Naive B cell (primary cell): ENCODE data around the gene GATAD2A. TPM values are rescaled to one million over a fixed set of nuclear protein-coding genes. Genes with fewer than 3 reads are reported as not detected.

Experiments
- ATAC-seq, 2 donors: fragments of 150-1000 bp; cut with Tn5 transposase; 2 replicates each; pipeline ENCODE4 v1.10.0; 2021; ENCODE audit warnings: low read depth in 2 of 2, mild to moderate bottlenecking in 2 of 2, moderate library complexity in 2 of 2
- DNase-seq: peaks from one replicate; pipeline ENCODE4 v3.0.0; 2022
- H3K27ac Mint-ChIP-seq, 6 donors: one replicate each; pipeline ENCODE4 v1.8.0; 2020 to 2022; ENCODE audit warnings: mild to moderate bottlenecking in 6 of 6, mixed read lengths in 6 of 6, moderate library complexity in 5 of 6, inconsistent platforms in 2 of 6
- H3K27me3 Mint-ChIP-seq, 3 donors: one replicate each; pipeline ENCODE4 v1.8.0; 2021 to 2022; ENCODE audit warnings: mixed read lengths in 3 of 3, mild to moderate bottlenecking in 1 of 3
- H3K36me3 Mint-ChIP-seq, 2 donors: one replicate each; pipeline ENCODE4 v1.8.0; 2020 to 2022; ENCODE audit warnings: mixed read lengths in 2 of 2, inconsistent platforms in 1 of 2, mild to moderate bottlenecking in 1 of 2
- H3K4me1 Mint-ChIP-seq, 3 donors: one replicate each; pipeline ENCODE4 v1.8.0; 2020 to 2022; ENCODE audit warnings: mixed read lengths in 3 of 3, inconsistent platforms in 1 of 3, mild to moderate bottlenecking in 1 of 3, moderate library complexity in 1 of 3
- H3K4me3 Mint-ChIP-seq, 8 donors: one replicate each; pipeline ENCODE4 v1.8.0; 2020 to 2022; ENCODE audit warnings: mild to moderate bottlenecking in 8 of 8, mixed read lengths in 8 of 8, moderate library complexity in 8 of 8, inconsistent platforms in 2 of 8
- H3K9me3 Mint-ChIP-seq, 7 donors: one replicate each; pipeline ENCODE4 v1.8.0; 2020 to 2022; ENCODE audit warnings: mixed read lengths in 7 of 7, mild to moderate bottlenecking in 5 of 7, inconsistent platforms in 2 of 7, moderate library complexity in 1 of 7
- polyA plus RNA-seq, 6 donors: library from polyadenylated mRNA; unstranded; fragments of 300-500 nt; fragmentation: Illumina TruSeq; gene quantifications; one replicate each; pipeline ENCODE4 v1.2.3, GENCODE V29; 2021; ENCODE audit warnings: low read depth in 6 of 6

The GATAD2A gene
- polyA plus RNA-seq, 6 donors from 2014 or later: 2.2 to 19.2 (median 10.6) TPM

DNA sequence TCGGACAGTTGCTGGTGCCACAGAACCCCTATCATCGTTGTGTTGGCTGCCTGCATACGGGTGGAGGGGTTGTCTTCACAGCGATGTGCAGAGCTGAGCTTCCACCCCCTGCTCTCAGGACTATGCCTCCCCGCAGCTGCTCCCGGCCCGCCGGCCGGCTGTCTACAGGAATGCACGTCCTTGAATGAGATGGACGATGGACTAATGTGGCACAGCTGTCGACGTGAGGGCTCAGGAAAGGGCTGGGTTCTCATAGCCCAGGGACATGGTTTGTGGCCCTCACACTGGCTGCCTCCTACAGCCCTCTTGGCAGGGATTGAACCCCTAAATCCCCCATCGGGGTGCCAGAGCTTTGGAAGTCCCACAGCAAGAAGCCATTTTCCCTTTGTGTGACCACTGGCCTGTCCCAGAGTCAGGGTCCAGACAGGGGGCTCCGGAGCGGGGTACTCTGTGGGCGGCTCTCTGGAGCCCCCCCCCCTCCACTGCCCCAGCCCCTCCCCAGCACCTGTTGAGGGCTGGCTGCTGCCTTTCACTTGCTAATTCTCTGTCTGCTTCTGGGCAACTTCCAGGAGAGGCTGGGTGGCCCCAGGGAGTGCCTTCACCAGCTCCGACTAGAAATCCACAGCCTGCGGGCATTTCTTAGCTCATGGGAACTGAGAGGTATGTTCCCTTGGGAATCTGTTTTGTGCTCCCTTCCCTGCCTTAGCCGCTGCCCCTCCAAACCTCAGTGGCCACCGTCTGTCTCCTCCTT lies 69.7 kb downstream of the GATAD2A start:
- H3K4me3 Mint-ChIP-seq: peak overlapping the region in 1 of 8 donors; percentile 64

DNA sequence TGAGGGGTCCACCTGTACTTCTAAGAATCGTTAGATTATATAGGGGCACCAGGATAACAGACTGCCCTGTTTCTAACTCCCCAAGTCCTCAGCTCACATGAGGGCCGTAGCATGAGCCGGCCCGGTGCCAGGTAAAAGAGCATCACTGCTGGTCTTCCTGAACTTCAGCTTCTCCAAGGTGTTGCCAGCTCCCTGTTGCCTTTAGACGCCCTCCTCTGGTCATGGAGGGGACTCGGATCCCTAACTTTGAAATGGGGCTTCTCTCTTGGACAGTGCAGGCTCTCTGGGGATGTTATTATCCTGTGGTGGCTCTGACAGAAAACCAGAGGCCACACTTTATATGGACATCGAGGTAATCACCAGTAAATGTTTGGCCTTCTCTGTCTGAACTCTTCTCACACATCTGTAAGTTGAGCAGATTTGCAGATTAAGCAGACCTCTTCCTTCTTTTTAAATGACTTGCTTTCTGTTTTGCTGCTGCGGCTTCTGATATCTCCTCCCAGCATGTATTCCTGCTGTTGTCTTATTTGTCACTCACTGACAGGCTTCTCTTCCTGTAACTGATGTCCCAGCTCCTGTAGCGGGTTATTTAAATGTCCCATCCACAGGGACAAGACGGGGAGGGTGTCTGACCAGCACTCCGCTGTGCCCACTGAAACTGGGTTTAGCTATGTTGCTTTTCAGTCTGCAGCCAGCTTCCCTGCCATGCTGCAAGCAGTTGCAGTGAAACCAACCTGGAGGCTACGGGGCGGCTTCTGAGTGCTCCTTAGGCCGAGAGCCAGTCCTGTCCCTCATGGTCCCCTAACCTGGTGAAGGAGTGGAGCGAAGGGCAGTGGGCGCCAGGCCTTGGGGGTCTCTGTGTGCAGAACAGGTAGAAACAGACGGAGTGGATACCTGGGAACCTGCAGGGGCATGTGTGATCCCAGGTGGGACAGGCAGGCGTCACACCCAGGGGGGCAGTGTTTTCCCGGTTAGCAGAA lies 70.7 kb downstream of the GATAD2A start:
- peak overlapping the region in 1 of 8 donors; percentile 64 for H3K4me3 Mint-ChIP-seq
- peaks cover 45 to 55% (median 54%) of the 10 kb centered on the region in 3 donors for H3K4me1 Mint-ChIP-seq
- no peaks in the 10 kb centered on the region for H3K9me3 Mint-ChIP-seq
- ATAC-seq: no peak
- no peaks in the 10 kb centered on the region for H3K27me3 Mint-ChIP-seq
- DNase-seq: no peak
- H3K27ac Mint-ChIP-seq: peak overlapping the region in 5 of 6 donors; percentile 53 to 95 (median 82)
- no peaks in the 10 kb centered on the region for H3K36me3 Mint-ChIP-seq

More for the DNA sequence above, 69.7 kb downstream of the GATAD2A start:
- H3K9me3 Mint-ChIP-seq: peaks cover 0 to 3% (median 0%) of the 10 kb centered on the region in 7 donors
- ATAC-seq: no peak
- no peaks in the 10 kb centered on the region for H3K36me3 Mint-ChIP-seq
- H3K4me1 Mint-ChIP-seq: peaks cover 52 to 63% (median 62%) of the 10 kb centered on the region in 3 donors
- H3K27ac Mint-ChIP-seq: peak overlapping the region in 4 of 6 donors; percentile 34 to 82 (median 60)
- no peaks in the 10 kb centered on the region for H3K27me3 Mint-ChIP-seq
- DNase-seq: no peak

DNA sequence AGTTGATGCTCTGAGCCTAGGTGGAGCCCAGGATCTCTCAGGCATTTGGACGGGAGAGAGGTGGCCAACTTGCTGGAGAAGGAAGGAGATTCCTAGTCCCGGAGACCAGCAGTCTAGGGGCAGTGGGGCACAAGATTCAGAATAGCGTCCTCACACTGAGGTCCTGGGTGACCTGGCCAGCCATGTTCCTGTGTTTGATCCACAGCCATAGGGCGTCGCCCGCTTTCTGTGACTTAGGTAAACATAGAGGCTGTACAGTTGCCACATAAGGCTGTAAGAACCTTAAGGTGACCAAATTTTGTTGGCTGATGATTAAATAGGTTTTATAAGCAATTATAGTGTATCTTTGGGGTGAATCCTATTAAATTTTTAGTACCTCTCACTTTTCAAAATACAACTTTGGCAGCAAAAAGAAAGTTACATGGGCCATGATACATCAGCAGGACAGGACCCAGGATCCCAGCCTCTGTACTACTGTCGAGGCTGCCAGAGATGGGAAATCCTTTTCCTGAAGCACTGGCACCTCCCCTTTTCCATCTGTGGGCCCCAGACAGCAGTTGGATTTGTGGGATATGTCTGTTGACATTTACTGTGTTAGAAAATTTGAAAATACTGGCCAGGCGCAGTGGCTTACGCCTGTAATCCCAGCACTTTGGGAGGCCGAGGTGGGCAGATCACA lies 72.4 kb downstream of the GATAD2A start:
- Mint-ChIP-seq H3K9me3 (no peaks in the 10 kb centered on the region), H3K4me1 (peaks cover 30 to 43% (median 38%) of the 10 kb centered on the region in 3 donors), H3K4me3 (peak overlapping the region in 1 of 8 donors; percentile 25), H3K27me3 (no peaks in the 10 kb centered on the region), H3K27ac (peak overlapping the region in 4 of 6 donors; percentile 47 to 82 (median 68)), H3K36me3 (no peaks in the 10 kb centered on the region)
- DNase-seq (no peak), ATAC-seq (no peak)

DNA sequence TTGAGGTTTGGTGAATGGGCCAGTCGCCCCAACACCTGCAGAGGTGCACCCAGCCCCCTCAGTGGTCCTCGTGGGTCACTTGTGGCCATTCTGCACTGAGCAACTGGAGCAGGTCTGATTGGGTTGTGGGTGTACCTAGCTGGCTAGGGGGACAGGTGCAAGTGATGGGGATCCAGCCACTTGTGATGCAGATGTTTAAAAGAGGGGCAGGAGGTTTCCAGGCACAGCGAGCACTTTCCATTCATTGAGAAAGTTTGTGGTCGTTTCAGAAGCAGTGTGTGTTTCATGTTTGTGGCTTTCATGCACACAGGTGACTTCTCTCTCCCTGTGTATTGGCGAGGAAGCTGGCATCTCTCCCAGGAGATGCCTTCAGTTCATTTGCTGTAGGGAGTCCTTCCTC lies 75.2 kb downstream of the GATAD2A start:
- no peak for ATAC-seq
- Mint-ChIP-seq H3K4me1 (peaks cover 26 to 58% (median 43%) of the 10 kb centered on the region in 3 donors), H3K9me3 (no peaks in the 10 kb centered on the region), H3K27ac (peak overlapping the region in 2 of 6 donors; percentile 6 to 77), H3K4me3 (no peak overlapping the region), H3K27me3 (no peaks in the 10 kb centered on the region), H3K36me3 (no peaks in the 10 kb centered on the region)
- no peak for DNase-seq

DNA sequence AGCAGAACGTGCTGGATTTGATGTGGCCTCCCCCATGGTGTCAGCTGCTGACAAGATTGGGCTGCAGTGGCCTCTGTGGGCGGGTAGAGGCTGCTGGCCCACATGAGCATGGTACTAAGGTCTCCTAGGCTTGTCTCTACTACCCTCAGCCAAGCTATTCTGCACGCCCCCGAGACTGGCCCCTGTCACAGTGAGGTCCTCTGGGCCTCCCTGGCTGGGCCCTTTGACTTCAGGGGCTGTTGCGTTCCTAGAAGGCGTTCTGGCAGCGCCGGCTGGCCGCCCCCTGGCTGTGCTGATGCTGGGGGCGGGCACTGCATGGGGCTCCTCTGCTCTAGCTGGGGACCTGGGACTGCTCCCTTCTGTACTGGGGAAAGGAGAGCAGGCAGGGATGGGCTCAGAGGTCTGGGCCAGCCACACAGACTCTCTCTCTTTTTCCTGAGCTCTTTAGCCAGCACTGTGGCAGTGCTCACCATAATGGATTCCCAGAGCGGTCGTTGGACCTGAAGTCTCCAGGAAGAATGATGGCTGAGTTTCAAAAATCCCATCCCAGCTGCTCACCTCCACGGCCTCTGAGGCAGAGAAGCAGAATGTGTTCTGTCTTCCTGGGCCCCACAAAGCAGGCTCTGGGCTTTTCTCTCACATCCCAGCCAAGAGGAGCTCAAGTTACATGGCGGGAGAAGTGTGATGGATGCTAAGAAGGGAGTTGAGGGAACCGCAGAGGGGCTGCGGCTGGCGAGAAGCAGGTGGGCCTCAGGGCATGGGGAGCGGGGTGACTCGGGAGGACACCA lies 77.5 kb downstream of the GATAD2A start:
- Mint-ChIP-seq H3K9me3 (no peaks in the 10 kb centered on the region), H3K4me1 (peaks cover 18 to 52% (median 34%) of the 10 kb centered on the region in 3 donors), H3K4me3 (peak overlapping the region in 1 of 8 donors; percentile 62), H3K36me3 (no peaks in the 10 kb centered on the region), H3K27me3 (no peaks in the 10 kb centered on the region), H3K27ac (peak overlapping the region in 5 of 6 donors; percentile 36 to 91 (median 82))
- DNase-seq: no peak
- ATAC-seq: no peak

DNA sequence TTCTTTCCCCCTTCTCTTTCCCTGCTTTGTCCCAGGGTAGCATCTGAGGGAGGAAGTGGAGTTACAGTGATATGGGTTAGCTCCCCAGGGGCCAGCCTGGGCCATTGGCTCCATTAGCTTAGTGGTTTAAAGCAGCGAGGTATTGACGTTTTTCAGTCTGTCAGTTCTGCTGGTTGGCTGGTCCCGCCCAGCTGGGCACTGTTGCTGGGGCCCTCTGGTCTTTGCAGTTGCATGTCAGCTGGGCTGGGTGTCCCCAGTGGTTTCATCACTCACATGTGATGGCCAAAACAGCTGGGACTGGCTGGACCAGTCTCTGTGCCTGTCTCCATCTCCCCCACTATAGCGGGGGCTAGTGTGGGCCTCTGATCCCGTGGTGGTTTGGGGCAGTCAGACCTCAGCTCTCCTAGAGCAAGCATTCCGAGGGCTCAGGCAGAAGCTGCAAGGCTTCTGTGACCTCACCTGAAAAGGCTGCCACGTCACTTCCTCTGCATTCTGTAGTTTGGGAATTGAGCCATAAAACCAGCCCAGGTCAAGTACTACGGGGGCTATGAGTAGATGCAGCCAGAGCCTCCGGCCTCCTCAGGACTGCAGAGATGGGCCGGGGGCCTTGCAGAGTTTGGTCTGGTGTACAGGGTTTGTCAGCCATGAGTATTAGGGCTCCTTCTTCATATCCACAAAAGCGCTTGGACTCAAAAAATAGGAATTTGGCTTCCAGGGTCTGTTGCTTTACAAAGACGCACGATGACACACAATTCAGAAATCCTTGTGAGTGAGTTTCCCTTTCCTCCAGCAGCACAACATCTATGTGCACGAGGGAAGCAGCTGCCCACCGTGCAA lies 79.9 kb downstream of the GATAD2A start:
- no peaks in the 10 kb centered on the region for H3K9me3 Mint-ChIP-seq
- peak overlapping the region; percentile 42 to 89 (median 64) for H3K27ac Mint-ChIP-seq
- H3K36me3 Mint-ChIP-seq: no peaks in the 10 kb centered on the region
- no peaks in the 10 kb centered on the region for H3K27me3 Mint-ChIP-seq
- peaks cover 22 to 62% (median 56%) of the 10 kb centered on the region in 3 donors for H3K4me1 Mint-ChIP-seq
- ATAC-seq (peak; percentile 14 to 34), DNase-seq (no peak)
- peak overlapping the region in 3 of 8 donors; percentile 18 to 61 (median 29) for H3K4me3 Mint-ChIP-seq

DNA sequence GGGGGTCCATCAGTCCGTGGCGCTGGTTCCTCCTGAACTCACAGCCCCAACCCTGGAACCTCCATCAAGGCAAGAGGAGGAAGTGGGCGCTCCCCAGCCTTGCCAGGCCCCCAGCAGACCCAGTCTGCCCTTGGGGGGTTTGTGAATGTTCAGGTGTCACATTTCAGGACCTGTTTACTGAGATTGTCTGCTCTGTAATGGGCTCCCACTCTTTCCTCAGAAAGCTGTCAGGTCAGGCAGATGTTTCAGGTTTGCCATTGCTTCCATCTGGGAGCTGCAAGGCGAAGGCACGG lies 80.5 kb downstream of the GATAD2A start:
- Mint-ChIP-seq H3K27me3 (no peaks in the 10 kb centered on the region), H3K4me3 (no peak overlapping the region), H3K36me3 (no peaks in the 10 kb centered on the region), H3K9me3 (no peaks in the 10 kb centered on the region), H3K27ac (peak overlapping the region in 1 of 6 donors; percentile 70), H3K4me1 (peaks cover 24 to 68% (median 56%) of the 10 kb centered on the region in 3 donors)
- ATAC-seq (no peak), DNase-seq (no peak)

DNA sequence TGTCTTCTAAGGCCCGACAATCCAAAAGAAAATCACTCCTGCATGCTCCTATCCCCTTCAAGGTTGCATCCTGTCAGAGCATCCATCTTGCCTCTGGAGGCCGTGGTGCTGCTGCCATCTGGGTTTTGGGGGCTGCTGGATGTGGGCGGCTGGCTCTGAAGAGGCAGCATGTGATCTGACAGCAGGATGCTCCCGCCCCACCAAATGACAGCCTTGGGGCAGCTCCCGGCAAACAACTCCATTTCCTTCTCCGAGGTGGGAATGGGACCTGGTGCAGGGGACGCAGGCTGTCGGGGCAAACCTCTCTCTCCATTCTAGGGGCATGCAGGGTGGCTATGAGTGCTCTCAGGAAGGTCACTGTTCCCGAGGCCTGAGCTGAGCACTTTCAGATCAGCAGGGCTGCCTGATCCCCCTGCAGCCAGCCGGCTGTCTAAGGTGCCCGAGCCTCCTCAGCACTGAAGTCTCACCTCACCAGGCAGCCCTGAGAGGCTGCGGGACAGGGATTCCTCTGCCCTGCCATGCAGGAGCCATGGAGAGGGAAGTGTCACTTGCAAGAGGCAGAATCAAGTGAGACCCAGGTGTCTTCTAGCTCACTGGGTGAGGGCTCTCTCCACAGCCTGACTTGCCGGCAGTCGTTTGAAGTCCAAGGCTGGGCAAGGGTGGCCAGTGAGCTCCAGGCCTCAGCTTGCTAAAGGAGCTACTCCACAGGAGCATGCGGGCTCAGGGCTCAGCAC lies 81.0 kb downstream of the GATAD2A start:
- Mint-ChIP-seq H3K9me3 (no peaks in the 10 kb centered on the region), H3K4me3 (no peak overlapping the region), H3K27ac (peak overlapping the region in 4 of 6 donors; percentile 51 to 91 (median 70)), H3K36me3 (no peaks in the 10 kb centered on the region), H3K4me1 (peaks cover 24 to 73% (median 56%) of the 10 kb centered on the region in 3 donors), H3K27me3 (no peaks in the 10 kb centered on the region)
- ATAC-seq: no peak
- no peak for DNase-seq

DNA sequence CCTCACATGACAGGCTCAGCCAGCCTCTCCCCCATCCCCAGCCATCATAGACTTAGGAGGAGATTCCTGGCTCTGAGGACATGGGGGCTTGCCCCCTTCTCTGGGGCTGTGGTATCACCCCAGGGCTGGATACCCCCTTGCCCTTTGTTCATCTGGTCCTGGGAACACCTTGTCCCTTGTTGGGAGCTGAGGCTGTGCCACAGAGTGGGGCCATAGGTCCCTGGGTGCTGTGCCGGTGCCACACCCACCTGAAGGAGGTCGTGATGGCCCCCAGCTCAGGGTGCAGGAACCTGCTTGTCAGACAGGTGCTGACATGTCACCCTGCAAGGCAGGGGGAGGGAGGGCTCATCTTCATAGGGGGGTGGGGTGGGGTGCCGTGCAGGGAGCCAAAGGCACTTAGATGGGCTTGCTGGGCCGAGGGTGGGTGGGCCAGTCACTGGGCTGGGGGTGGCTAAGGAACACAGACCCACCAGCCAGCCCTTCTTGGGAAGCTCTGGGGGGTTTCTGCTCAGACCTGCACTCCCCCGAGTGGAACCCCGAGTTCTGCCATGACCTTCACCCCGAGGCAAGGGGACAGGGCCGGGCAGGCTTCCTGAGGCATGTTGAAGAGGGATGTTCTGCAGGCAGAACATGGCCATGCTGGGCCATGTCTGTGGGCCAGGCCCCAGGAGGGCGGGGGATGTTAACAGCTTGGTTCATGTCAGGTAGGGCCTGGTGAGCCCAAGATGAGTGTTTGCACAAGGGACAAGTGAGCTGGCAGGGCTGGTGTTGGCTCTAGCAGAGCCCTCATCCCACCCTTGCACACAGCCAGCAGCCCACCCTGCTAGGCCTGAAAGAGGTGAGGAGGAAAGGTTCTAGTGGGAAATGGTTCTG lies 81.8 kb downstream of the GATAD2A start:
- no peaks in the 10 kb centered on the region for H3K9me3 Mint-ChIP-seq
- peak overlapping the region; percentile 37 to 91 (median 64) for H3K27ac Mint-ChIP-seq
- no peaks in the 10 kb centered on the region for H3K36me3 Mint-ChIP-seq
- H3K4me1 Mint-ChIP-seq: peaks cover 24 to 72% (median 56%) of the 10 kb centered on the region in 3 donors
- ATAC-seq: no peak
- DNase-seq: no peak
- peak overlapping the region in 3 of 8 donors; percentile 29 to 73 (median 47) for H3K4me3 Mint-ChIP-seq
- H3K27me3 Mint-ChIP-seq: no peaks in the 10 kb centered on the region

DNA sequence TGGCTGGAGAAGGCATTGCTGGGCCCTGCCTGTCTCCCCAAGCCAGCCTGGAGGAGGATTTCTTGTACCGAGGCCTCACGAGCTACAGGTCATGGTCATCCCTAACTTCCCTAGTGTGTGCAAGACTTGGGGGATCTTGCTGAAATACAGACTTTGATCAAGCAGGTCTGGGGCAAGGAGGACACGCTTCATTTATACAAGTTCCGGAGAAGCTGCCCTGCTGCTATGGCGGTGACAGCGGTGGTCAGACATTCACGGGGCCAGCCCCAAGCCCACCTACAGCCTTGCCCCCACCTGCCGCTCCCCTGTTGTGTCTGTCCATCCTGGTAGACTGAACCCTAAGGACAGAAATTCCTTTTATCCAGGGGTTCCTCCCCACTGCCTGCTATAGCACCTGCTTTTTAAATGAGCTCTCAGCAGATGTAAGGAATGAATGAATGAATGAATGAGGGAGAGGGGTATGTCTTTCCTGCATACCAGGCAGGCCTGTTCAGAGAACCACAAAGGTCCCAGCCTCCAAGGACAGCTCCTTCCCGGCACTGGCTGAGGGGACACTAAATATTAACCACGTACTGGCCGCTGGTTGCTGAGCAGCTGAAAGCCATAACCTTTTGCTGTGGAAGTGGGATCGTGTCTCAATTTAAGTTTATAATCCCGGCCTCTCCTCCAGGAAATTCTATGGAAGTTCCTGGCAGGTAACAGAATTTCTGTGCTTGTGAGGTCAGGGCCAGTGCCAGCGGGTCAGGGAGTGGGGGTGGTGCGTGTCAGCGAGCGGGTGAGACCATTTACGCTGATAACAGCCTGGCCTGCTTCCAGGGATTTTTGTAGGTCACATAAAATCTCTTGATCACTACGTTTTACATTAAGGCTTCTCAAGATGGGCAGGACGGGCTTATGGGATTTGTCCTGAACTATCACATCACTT lies 82.7 kb downstream of the GATAD2A start:
- peak overlapping the region in 4 of 8 donors; percentile 58 to 81 (median 62) for H3K4me3 Mint-ChIP-seq
- H3K27ac Mint-ChIP-seq: peak overlapping the region; percentile 53 to 98 (median 94)
- no peaks in the 10 kb centered on the region for H3K36me3 Mint-ChIP-seq
- H3K4me1 Mint-ChIP-seq: peaks cover 24 to 63% (median 56%) of the 10 kb centered on the region in 3 donors
- DNase-seq (no peak), ATAC-seq (no peak)
- no peaks in the 10 kb centered on the region for H3K9me3 Mint-ChIP-seq
- no peaks in the 10 kb centered on the region for H3K27me3 Mint-ChIP-seq
